Measurements from ENCODE around the gene SIRT7.

Gene SIRT7

DNA sequence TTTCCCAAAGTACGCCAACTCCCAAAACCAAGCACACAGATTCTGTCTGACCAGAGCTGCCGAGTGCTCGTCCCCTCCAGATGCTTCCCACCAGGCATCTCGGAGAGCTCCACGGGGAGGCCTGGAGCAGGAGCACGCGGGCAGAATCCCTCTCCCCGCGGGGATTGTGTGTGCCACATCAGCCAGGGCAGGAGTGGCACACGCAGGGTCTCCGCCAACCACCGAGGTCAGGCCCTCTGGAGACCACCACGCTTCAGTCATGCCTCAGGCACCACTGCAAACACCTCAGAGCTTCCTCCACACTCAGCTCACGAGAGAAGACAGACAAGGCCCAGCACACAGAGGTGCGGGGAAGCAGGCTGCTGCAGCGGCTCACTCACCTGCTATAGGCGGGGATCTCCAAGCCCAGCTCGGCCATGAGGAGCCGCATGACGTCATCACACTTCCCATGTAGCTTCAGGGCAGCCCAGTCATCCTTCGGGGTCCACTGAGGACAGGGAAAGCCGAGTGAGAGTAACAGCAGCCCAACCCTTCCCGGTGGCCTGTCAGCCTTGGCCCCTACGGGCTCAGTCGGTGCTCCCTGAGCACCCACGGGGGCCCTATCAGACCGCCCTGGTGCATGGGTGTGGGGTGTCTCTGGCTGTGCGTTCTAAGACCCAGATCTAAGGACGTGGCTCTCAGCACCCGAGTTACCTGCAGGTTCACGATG, 4.4 kb downstream of the SIRT7 start:
- DNase-seq, result no peak
- Mint-ChIP-seq H3K36me3 (peaks cover 41% of the 10 kb centered on the region), H3K4me3 (no peak overlapping the region), H3K27ac (no peak overlapping the region), H3K9me3 (no peaks in the 10 kb centered on the region), H3K27me3 (no peaks in the 10 kb centered on the region), H3K4me1 (peaks cover 44% of the 10 kb centered on the region)
- CTCF ChIA-PET, result no interaction called here

DNA sequence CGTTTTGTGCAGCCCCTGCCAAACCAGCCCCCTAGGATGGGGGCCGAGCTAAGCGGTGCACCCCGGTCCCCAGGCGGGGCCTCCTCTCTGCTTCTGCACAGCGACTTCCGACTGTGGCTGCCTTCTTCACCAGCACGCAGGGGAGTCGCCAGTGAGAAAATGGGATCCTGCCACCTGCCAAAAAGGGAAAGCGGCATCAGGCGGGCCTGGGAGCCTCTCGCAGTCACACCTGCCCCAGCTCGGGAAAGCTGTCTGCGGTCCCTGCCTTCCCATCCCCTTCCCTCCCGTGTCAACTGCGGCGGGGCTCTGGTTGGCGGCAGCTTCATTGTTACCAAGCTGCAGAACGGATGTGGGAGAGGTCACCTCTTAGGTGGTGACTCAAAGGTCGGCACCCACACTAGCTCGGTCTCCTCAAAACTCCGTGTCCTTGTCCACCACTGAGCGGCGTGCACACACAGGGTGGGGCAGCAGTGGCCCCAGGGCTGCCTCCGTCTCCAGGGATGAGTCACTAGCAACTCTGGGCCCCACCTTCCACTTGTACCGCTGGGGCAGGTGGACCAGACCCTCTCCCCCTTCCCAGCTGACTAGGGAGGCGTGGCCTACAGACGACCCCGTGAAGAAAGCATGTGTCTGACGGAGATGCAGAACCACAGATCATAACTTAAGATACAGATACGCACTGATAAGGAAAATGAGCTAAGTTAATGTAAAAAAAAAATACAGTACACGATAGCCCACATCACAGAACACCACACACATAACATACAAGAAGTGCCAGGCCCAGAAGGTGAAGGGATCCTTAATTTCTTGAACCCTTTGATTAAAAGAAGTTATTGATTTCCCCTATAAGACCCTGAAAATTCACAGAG, 5.3 kb downstream of the SIRT7 start:
- H3K9me3 Mint-ChIP-seq, result no peaks in the 10 kb centered on the region
- CTCF ChIA-PET, result no interaction called here
- no peak for DNase-seq
- peak overlapping the region; percentile 2 for H3K4me3 Mint-ChIP-seq
- H3K27me3 Mint-ChIP-seq, result no peaks in the 10 kb centered on the region
- peak overlapping the region; percentile 55 for H3K27ac Mint-ChIP-seq
- H3K4me1 Mint-ChIP-seq, result peaks cover 37% of the 10 kb centered on the region
- peaks cover 46% of the 10 kb centered on the region for H3K36me3 Mint-ChIP-seq

DNA sequence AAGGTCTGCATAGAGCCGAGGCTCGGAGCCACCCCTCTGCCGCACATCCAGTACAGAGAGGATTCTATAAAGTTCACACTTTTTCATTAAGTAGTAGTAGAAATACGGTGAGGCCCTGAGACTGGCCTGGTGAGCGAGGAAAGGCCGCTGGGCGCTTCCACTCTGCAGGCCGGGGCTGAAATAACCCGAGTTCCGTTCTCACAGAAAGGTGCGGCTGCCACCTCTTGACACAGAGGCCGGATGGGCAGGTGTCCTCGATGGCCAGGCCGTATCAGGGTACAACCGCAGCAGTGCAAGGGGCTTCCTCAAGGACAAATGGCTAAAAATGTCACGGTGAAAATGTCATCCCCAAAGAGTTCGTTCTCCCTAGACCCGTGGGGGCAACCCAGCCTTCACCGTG, 6.0 kb downstream of the SIRT7 start:
- CTCF ChIA-PET, result no interaction called here
- DNase-seq, result no peak
- Mint-ChIP-seq H3K4me1 (peaks cover 32% of the 10 kb centered on the region), H3K9me3 (no peaks in the 10 kb centered on the region), H3K4me3 (peak overlapping the region; percentile 66), H3K27ac (no peak overlapping the region), H3K36me3 (peaks cover 42% of the 10 kb centered on the region), H3K27me3 (no peaks in the 10 kb centered on the region)

DNA sequence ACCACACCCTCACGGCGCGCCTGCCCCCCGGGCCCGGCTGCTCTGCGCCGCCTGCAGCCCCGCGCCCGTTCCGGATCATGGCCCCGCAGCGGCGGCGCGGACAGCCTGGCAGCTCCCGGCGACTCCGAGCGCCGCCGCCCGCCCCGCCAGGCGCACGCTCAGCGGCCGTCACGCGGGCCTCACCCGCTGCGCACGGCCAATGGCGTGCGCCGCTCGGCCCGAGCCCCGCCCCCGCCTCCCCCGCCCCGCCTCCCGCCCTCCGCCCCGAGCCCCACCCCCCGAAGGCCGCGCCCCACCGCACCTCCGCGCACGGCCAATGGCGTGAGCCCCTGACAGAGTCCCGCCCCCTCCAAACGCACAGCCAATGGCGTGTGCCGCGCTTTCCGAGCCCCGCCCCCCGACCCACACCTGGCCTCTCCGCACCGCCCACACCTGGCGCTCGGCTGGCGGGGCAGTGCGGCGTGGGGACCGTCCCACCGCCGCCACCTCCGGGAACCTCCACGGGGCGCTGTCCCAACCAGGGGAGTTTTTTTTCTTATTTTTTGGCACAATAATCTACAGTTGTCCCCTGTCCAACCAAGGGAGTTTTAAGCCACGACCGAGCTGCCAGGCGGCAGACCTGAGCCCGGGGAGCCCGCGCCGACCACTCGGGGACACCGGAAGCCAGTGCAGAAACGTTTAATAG, 6.6 kb downstream of the SIRT7 start, which contains the start of gene PCYT2:
Gene PCYT2 (minus strand): TSS at position 123 of the 685 bp plus-strand sequence. CDS start 44 bp downstream, at position 79.
- CTCF ChIA-PET, result no interaction called here
- H3K4me1 Mint-ChIP-seq, result peaks cover 27% of the 10 kb centered on the region
- no peaks in the 10 kb centered on the region for H3K27me3 Mint-ChIP-seq
- H3K36me3 Mint-ChIP-seq, result peaks cover 43% of the 10 kb centered on the region
- H3K4me3 Mint-ChIP-seq, result peak within 1 kb of the TSS; percentile 90
- peak within 1 kb of the TSS; percentile 81 for H3K27ac Mint-ChIP-seq
- no peaks in the 10 kb centered on the region for H3K9me3 Mint-ChIP-seq
- peak; percentile 94 for DNase-seq

DNA sequence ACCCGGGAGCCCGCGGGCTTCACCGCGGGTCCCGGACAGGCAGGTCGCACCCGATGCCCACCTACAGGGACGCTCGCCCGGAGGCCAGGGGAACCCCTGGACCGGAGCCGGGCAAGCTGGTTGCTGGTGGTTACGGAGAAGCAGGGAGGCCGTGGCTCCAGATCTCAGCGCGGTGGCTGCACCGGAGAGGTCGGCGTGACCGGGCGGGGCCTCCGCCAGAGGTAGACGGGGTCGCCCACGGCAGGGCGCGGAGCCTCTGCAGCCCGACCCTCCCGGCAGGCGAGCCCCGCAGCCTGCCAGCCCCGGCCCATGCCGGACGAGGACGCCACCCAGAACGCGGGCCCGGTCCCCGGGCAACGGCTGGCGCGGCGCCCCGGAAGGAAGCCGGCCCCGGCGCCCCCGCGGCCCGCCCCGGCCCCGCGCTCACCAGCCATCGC, 7.1 kb downstream of the SIRT7 start:
- CTCF ChIA-PET, result no interaction called here
- no peaks in the 10 kb centered on the region for H3K27me3 Mint-ChIP-seq
- no peak for DNase-seq
- no peaks in the 10 kb centered on the region for H3K9me3 Mint-ChIP-seq
- peaks cover 40% of the 10 kb centered on the region for H3K36me3 Mint-ChIP-seq
- H3K27ac Mint-ChIP-seq, result peak overlapping the region; percentile 81
- H3K4me3 Mint-ChIP-seq, result peak overlapping the region; percentile 90
- H3K4me1 Mint-ChIP-seq, result peaks cover 21% of the 10 kb centered on the region

DNA sequence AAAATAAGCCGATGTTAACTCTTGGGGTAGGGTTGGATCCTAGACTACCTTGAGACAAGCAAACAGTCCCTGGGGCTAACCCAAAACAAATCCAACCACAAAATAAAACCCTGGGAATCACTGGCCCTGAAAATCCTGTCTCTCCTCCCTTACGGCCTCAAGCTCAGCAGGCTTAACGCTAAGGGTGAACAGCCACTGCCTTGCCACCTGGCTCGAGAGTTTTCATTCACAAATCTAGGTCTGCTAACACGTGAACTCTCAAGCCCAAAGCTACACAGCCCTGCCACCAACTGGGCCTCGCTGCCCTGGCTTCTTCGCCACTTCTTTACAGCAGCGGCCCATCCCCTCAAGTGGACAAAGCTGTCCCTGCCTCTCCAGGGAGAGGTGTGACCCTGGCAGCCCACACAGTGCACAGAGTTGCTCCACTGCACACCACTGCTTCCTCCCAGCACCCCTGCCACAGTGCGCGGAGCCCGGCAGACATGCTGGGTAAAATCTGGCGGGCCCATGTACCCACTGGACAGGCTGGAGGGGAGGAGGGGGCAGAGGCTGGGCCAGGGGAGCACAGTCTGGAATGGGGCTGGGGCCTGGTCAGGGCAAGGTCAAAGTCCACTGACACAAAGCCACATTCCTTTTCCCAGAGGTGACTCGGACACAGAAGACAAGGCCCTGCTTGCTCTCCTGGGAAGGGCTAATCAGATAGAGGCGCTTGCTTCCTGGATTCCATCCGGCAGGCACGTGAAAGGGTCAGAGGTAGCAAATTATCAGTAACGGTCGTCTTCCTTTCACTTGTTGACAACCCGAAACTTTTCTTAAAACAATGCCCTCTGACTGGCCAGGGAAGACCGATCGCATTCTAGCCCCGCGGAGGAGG, 7.8 kb downstream of the SIRT7 start:
- CTCF ChIA-PET, result no interaction called here
- peak overlapping the region; percentile 81 for H3K27ac Mint-ChIP-seq
- no peak for DNase-seq
- peak overlapping the region; percentile 90 for H3K4me3 Mint-ChIP-seq
- no peaks in the 10 kb centered on the region for H3K27me3 Mint-ChIP-seq
- peaks cover 36% of the 10 kb centered on the region for H3K36me3 Mint-ChIP-seq
- H3K4me1 Mint-ChIP-seq, result peaks cover 19% of the 10 kb centered on the region
- H3K9me3 Mint-ChIP-seq, result no peaks in the 10 kb centered on the region

DNA sequence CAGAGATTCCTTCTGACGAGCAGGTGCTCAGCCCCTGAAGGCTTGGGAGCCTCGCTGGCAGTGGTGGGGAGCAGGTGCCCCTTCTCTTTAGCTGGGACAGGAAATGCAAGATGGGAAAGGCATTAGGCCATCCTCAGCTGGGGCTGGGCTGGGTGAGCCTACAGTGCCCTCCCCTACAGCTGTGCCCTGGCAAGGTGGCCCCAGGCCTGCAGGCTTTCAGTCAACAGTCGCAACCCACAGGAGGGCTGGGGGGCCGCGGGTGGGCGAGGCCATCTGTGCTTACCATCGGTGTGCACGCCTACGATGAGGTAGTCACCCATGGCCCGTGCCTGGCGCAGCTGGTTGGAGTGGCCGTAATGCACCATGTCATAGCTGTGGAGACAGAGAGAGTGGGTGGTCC, 8.7 kb downstream of the SIRT7 start:
- Mint-ChIP-seq H3K27me3 (no peaks in the 10 kb centered on the region), H3K4me1 (peaks cover 17% of the 10 kb centered on the region), H3K36me3 (peaks cover 29% of the 10 kb centered on the region), H3K9me3 (no peaks in the 10 kb centered on the region), H3K27ac (no peak overlapping the region), H3K4me3 (peak overlapping the region; percentile 90)
- DNase-seq, result no peak
- CTCF ChIA-PET, result no interaction called here

DNA sequence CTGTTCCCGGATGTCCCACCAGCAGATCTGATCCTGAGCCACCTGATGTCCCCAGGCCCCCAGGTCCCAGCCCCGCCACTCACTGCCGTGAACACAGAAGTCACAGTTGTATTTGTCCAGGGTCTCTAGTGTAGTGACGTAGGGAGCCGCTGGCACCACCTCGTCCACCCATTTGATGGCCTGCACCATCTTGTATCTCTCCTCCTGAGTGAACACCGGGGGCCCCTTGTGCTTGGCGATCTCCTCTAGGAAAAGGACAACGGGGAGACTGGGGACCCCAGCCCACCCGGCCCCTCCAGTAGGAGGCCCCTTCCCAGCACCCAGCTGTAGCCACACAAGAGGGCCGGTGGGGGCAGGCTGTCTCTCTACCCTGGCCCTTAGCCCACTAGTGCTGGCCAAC, 9.2 kb downstream of the SIRT7 start:
- Mint-ChIP-seq H3K9me3 (no peaks in the 10 kb centered on the region), H3K4me1 (peaks cover 17% of the 10 kb centered on the region)

DNA sequence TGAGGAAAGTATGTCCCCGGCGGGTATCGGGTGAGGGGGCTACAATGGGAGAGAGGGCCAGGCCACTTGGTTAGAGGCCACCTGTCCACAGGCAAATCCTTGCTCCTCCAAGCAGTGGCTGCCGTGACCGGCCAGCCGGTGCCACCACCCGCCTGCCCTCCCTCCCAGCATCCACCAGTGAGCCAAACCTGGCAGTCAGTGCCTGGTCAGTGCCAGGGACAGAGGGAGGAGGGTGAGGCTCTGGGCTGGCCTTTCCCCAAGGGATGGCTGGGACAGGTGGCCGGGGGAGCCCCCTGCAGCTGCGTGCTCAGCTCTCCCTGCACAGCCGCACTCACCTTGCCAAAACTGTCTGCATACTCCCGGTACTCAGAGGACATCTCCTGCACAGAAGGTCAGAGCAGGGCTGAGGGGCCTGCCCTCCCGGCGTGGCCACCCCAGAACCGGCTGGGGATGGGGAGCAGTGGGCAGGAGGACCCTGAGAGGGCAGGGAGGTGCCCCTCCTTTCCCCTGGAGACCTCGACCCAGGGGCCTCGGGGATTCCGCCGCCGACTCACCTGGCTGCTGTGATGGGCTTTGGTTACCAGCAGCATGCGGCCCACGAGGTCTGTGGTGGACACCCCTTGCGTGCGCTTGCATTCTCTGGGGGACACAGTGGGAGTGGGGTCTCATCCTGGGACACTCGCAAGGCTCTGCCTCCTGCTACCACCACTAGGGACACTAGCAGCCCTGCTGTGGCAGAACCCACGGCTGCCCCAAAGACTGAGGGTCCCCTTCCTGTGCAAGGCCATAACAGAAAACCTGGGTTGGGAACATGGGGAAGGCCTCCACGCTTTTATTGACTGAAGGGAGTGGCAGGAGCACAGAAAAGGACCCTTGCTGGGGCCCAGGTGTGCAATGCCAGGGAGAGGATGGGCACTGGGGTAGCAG, 10.5 kb downstream of the SIRT7 start:
- H3K36me3 Mint-ChIP-seq, result peaks cover 19% of the 10 kb centered on the region
- peaks cover 12% of the 10 kb centered on the region for H3K4me1 Mint-ChIP-seq
- no peak for DNase-seq
- peaks cover 16% of the 10 kb centered on the region for H3K27me3 Mint-ChIP-seq
- H3K4me3 Mint-ChIP-seq, result no peak overlapping the region
- no peaks in the 10 kb centered on the region for H3K9me3 Mint-ChIP-seq
- no peak overlapping the region for H3K27ac Mint-ChIP-seq
- CTCF ChIA-PET, result interaction anchor here (1.1 kb wide), 1 partner anchor 15 kb away, joined by 3 read pairs; no protein-coding TSS in a partner anchor

More for the DNA sequence above, 9.2 kb downstream of the SIRT7 start:
- Mint-ChIP-seq H3K4me3 (no peak overlapping the region), H3K27ac (no peak overlapping the region), H3K36me3 (peaks cover 28% of the 10 kb centered on the region), H3K27me3 (peaks cover 3% of the 10 kb centered on the region)
- CTCF ChIA-PET, result no interaction called here
- DNase-seq, result no peak

DNA sequence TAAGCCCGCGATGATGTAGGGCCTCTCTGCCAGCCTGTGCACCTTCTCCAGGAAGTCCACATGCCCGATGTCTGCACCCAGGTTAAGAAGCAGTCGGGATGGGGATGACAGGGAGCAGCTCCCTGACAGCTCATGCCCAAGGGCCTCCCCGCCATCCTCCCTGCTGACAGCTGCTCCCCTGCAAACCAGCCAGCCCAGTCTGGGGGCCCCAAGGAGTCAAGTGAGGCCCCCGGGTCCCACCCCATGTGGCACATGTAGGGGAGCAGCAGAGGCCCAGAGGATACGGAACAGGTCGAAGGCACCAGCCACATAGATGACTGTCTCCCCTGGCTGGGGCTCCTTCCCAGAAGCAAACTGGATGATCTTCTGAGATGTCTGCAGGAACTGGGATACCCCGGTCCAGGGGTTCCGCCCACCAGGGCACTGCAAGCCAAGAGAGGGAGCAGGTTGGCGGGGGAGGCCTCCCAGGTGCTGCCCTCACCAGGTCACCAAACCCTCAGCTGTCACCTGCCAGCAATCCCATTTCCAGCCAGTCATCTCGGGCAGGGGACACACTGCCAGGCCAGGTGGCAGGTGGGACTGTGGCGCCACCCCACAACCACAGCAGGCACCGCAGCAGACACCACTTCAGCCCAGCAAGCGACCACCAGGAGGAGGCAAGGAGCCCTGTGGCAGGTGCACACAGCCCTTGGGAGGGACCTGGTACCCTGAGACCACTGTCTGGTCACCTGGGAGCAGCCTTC, 11.3 kb downstream of the SIRT7 start:
- DNase-seq, result no peak
- no peak overlapping the region for H3K4me3 Mint-ChIP-seq
- H3K27ac Mint-ChIP-seq, result no peak overlapping the region
- peaks cover 15% of the 10 kb centered on the region for H3K36me3 Mint-ChIP-seq
- CTCF ChIA-PET, result no interaction called here
- peaks cover 21% of the 10 kb centered on the region for H3K27me3 Mint-ChIP-seq
- H3K9me3 Mint-ChIP-seq, result no peaks in the 10 kb centered on the region
- peaks cover 10% of the 10 kb centered on the region for H3K4me1 Mint-ChIP-seq

DNA sequence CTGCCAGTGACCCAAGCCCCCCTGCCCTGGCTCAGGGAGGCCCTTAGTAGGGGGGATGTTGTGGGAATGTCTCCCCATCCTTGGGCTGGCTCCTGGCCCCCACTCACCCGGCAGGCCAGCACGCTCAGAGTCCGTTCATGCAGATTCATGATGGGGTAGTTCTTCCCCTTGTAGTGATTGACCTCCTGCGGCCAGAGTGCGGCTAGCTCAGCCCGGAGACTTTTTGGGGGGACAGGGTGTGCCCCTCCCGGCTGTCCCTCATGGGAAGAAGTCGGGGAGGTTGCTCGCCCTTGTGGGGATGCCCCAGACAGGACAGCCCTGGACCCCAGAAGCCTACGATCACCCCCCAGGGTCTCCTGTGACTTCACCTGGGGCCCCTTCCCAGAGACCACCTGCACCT, 12.0 kb downstream of the SIRT7 start:
- Mint-ChIP-seq H3K4me1 (peaks cover 11% of the 10 kb centered on the region), H3K36me3 (peaks cover 18% of the 10 kb centered on the region), H3K27ac (no peak overlapping the region), H3K9me3 (no peaks in the 10 kb centered on the region), H3K27me3 (peaks cover 27% of the 10 kb centered on the region), H3K4me3 (no peak overlapping the region)
- no peak for DNase-seq
- CTCF ChIA-PET, result no interaction called here

DNA sequence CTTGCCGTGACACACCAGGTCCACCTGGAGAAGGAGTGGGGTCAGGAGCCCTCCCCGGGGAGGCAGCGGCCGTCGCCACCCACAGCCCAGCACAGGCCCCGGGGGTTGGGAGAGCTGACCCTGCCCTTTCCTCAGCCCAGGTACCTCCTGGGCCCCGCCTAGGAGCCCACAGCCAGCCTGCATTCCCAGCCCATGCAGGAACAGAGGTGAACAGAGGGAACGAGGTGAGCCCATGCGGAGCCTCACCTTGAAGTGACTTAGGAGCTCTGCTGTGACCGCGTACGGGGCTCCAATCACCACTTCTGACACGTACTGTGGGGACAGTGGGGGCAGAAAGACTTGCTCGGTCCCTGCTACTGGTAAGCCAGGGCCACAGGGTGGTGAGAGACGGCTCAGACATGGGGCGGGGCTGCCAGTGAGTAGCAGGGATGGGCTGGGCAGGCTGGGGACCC, 12.5 kb downstream of the SIRT7 start:
- Mint-ChIP-seq H3K36me3 (peaks cover 21% of the 10 kb centered on the region), H3K4me3 (no peak overlapping the region), H3K27ac (no peak overlapping the region), H3K9me3 (no peaks in the 10 kb centered on the region), H3K27me3 (peaks cover 32% of the 10 kb centered on the region), H3K4me1 (peaks cover 11% of the 10 kb centered on the region)
- no peak for DNase-seq
- CTCF ChIA-PET, result no interaction called here

Data from activated naive CD4-positive, alpha-beta T cell treated with anti-CD3 and anti-CD28 coated beads, Interleukin-2, amount 10 ng/mL, durations not matched to agents 7 days and 5 days (primary cell).